Muscle layer of duodenum (tissue), 2 donors: Measurements from ENCODE around the gene CAMKK1.

Experiments used
- H3K27ac ChIP-seq: one replicate; pipeline ENCODE4 v1.7.0; 2013; ENCODE audit warnings: mild to moderate bottlenecking, low read length
- H3K27me3 ChIP-seq: one replicate; pipeline ENCODE4 v1.7.0; 2013; ENCODE audit warnings: low read depth, mild to moderate bottlenecking, control low read depth, low read length
- H3K36me3 ChIP-seq, 2 donors: one replicate each; pipeline ENCODE4 v1.7.0; 2013; ENCODE audit warnings: low read length in 2 of 2, control low read depth in 1 of 2, mild to moderate bottlenecking in 1 of 2; ENCODE audit not compliant: insufficient read depth in 2 of 2, control insufficient read depth in 1 of 2
- H3K4me1 ChIP-seq, 2 donors: one replicate each; pipeline ENCODE4 v1.7.0; 2013; ENCODE audit warnings: low read length in 2 of 2, mild to moderate bottlenecking in 2 of 2, control low read depth in 1 of 2, moderate library complexity in 1 of 2; ENCODE audit not compliant: insufficient read depth in 2 of 2, control insufficient read depth in 1 of 2
- H3K4me3 ChIP-seq, 2 donors: one replicate each; pipeline ENCODE4 v1.7.0; 2013; ENCODE audit warnings: low read length in 2 of 2, low read depth in 1 of 2, mild to moderate bottlenecking in 1 of 2
- H3K9me3 ChIP-seq, 2 donors: one replicate each; pipeline ENCODE4 v1.7.0; 2013; ENCODE audit warnings: low read length in 2 of 2, control low read depth in 1 of 2, mild to moderate bottlenecking in 1 of 2; ENCODE audit not compliant: control insufficient read depth in 1 of 2
- donor health status: healthy.

The CAMKK1 gene

DNA sequence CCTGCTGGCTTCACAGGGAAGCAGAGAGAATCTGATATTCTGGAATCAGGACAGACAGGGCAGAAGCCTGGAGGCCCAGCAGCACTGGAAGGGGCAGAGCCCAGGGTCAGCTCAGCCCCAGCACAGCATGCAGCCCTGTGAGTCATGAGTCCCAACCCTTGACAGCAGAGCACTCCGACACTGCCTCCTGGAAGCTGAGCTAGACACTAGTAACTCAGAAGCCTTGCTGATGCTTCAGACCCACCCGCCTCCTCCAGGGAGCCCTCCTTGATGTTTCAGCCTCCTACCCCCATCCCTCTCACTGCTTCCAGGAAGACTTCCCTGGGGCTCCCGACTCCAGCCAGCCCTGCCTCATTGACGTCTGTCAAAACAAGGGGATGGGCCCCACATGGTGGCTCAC lies 6.9 kb downstream of the CAMKK1 start:
- Histone ChIP-seq H3K27ac (no peak overlapping the region), H3K9me3 (no peaks in the 10 kb centered on the region), H3K27me3 (no peaks in the 10 kb centered on the region), H3K4me3 (no peak overlapping the region), H3K4me1 (peaks cover 24 to 29% of the 10 kb centered on the region in 2 donors), H3K36me3 (peaks cover 6 to 29% of the 10 kb centered on the region in 2 donors)

DNA sequence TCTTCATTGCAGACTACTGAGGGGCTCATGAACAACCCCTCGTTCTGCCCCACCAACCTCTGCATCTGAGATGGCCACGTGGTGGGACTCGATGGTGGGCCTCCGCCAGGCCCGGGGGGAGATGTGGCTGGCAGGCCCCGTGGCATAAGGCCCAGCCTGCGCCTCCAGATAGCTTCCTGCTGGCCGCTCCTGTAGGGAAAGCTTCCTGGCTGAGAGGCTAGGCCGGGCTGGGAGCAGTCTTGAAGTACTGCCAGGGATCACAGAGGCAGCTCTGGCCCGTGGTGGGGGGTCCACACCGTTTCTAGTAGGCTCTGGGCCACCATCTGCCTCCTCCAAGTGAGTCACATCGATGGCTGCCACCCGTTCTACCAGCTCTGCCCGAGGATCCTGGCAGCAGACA lies 7.6 kb downstream of the CAMKK1 start:
- H3K27me3 ChIP-seq = no peaks in the 10 kb centered on the region
- peaks cover 18 to 22% of the 10 kb centered on the region in 2 donors for H3K4me1 ChIP-seq
- no peak overlapping the region for H3K4me3 ChIP-seq
- H3K27ac ChIP-seq = no peak overlapping the region
- no peaks in the 10 kb centered on the region for H3K9me3 ChIP-seq
- peaks cover 6 to 29% of the 10 kb centered on the region in 2 donors for H3K36me3 ChIP-seq

DNA sequence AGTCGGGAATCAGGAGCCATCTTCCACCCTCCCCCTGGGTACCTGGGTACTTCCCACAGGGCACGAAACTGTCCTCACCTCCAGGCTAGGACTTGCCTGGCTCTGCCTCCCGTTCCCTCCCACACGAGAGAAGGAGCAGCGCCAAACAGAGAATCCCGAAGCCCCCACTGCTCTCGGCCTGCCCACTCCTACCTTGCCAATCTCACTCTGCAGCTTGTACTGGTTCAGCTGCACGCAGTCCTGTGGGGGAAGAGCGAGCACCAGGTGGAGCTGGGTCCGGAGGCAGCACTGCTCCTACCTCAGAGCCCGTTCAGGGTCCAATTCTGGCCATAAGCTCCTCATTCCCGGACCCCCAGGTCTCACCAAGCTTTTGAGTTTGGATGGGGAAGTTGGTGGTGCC lies 8.7 kb downstream of the CAMKK1 start:
- H3K9me3 ChIP-seq = no peaks in the 10 kb centered on the region
- H3K4me1 ChIP-seq = peaks cover 15 to 16% of the 10 kb centered on the region in 2 donors
- no peaks in the 10 kb centered on the region for H3K27me3 ChIP-seq
- H3K4me3 ChIP-seq = no peak overlapping the region
- H3K27ac ChIP-seq = no peak overlapping the region
- peaks cover 6 to 32% of the 10 kb centered on the region in 2 donors for H3K36me3 ChIP-seq

GRCh38 chr17:3882276-3882675 lies 10.6 kb downstream of the CAMKK1 start:
- Histone ChIP-seq H3K27me3 (no peaks in the 10 kb centered on the region), H3K27ac (no peak overlapping the region), H3K9me3 (no peaks in the 10 kb centered on the region), H3K4me3 (no peak overlapping the region), H3K4me1 (peaks cover 4 to 7% of the 10 kb centered on the region in 2 donors), H3K36me3 (peaks cover 6 to 32% of the 10 kb centered on the region in 2 donors)

GRCh38 chr17:3880983-3881382 lies 11.9 kb downstream of the CAMKK1 start:
- no peak overlapping the region for H3K27ac ChIP-seq
- no peaks in the 10 kb centered on the region for H3K27me3 ChIP-seq
- no peak overlapping the region for H3K4me3 ChIP-seq
- H3K9me3 ChIP-seq = no peaks in the 10 kb centered on the region
- peaks cover 6 to 37% of the 10 kb centered on the region in 2 donors for H3K36me3 ChIP-seq
- no peaks in the 10 kb centered on the region for H3K4me1 ChIP-seq

DNA sequence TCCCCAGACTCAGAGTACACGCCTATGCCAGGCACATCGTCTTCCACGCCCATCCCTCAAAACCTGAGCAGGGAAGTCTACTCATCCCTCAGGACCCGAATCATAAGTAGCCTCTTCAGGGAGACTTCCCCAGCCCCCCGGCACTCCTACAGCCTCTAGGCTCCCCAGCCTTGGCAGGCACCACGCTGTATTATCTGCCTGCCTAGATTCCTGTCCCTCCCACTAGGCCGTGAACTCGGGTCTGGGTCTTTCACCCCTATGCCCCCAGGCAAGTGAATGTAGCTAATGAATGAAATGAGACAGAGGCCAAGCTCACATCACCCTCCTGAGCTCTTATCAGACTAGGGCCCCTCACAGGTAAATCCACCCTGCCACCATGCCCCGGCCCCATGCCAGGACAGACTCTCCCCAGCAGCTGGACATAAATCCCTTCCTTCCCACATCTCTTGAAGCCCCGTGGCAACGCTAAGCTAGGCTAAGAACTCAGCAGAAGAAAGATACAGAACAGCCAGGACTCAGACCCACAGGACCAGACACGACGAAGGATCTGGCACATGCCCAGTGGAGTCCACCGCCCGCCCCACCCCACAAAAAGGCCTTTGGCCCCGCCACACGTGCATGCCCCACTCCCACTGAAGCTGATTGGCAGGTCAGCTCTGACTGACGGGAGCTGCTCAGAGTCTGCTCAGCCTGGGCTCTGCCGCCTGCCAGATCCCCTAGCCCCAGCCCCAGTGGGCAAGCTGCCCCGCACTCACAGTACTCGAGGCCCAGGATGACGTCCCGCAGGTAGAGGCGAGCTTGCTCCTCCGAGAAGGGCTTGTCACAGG lies 13.0 kb downstream of the CAMKK1 start:
- H3K9me3 ChIP-seq = no peaks in the 10 kb centered on the region
- peaks cover under 1 to 44% of the 10 kb centered on the region in 2 donors for H3K36me3 ChIP-seq
- H3K27ac ChIP-seq = no peak overlapping the region
- no peaks in the 10 kb centered on the region for H3K27me3 ChIP-seq
- no peaks in the 10 kb centered on the region for H3K4me1 ChIP-seq
- H3K4me3 ChIP-seq = no peak overlapping the region

DNA sequence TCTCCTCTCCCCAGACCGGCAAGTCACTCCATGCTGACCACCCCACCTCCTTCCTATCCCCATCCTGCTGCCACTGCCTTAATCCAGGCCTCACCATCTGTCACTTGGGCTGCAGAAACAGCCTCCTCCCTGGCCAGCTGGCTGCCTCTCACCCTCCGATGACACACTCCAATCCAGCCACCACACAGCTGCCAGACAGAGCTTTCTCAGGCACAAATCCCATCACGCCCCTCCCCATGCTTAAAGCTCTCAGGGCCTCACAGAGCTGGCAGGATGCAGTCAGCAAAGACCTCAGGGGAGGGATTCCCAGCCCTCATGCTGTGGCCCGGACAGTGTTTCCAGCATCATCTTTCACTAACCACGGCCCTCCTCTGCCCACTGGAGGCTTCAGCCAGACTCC lies 13.7 kb downstream of the CAMKK1 start:
- no peaks in the 10 kb centered on the region for H3K9me3 ChIP-seq
- no peak overlapping the region for H3K4me3 ChIP-seq
- H3K27ac ChIP-seq = no peak overlapping the region
- H3K36me3 ChIP-seq = peaks cover 0 to 38% of the 10 kb centered on the region in 2 donors
- no peaks in the 10 kb centered on the region for H3K27me3 ChIP-seq
- H3K4me1 ChIP-seq = no peaks in the 10 kb centered on the region

- no peaks in the 10 kb centered on the region for H3K27me3 ChIP-seq
- no peak overlapping the region for H3K27ac ChIP-seq
- peaks cover 8 to 35% of the 10 kb centered on the region in 2 donors for H3K36me3 ChIP-seq
- H3K9me3 ChIP-seq = no peaks in the 10 kb centered on the region
- H3K4me3 ChIP-seq = no peak overlapping the region
- no peaks in the 10 kb centered on the region for H3K4me1 ChIP-seq
Observed at GRCh38 chr17:3877220-3877619, 15.6 kb downstream of the CAMKK1 start.

GRCh38 chr17:3875317-3875716 lies 17.5 kb downstream of the CAMKK1 start:
- Histone ChIP-seq H3K9me3 (no peaks in the 10 kb centered on the region), H3K4me1 (no peaks in the 10 kb centered on the region), H3K4me3 (no peak overlapping the region), H3K27ac (no peak overlapping the region), H3K36me3 (peaks cover 8 to 42% of the 10 kb centered on the region in 2 donors), H3K27me3 (no peaks in the 10 kb centered on the region)

GRCh38 chr17:3873862-3874261 lies 19.0 kb downstream of the CAMKK1 start:
- H3K27me3 ChIP-seq = no peaks in the 10 kb centered on the region
- H3K4me1 ChIP-seq = no peaks in the 10 kb centered on the region
- no peak overlapping the region for H3K4me3 ChIP-seq
- H3K9me3 ChIP-seq = no peaks in the 10 kb centered on the region
- H3K27ac ChIP-seq = no peak overlapping the region
- peaks cover 12 to 49% of the 10 kb centered on the region in 2 donors for H3K36me3 ChIP-seq

- Histone ChIP-seq H3K9me3 (no peaks in the 10 kb centered on the region), H3K4me1 (no peaks in the 10 kb centered on the region), H3K27me3 (no peaks in the 10 kb centered on the region), H3K36me3 (peaks cover 12 to 46% of the 10 kb centered on the region in 2 donors), H3K27ac (no peak overlapping the region), H3K4me3 (no peak overlapping the region)
Observed at GRCh38 chr17:3870871-3871306, 22.0 kb downstream of the CAMKK1 start.

DNA sequence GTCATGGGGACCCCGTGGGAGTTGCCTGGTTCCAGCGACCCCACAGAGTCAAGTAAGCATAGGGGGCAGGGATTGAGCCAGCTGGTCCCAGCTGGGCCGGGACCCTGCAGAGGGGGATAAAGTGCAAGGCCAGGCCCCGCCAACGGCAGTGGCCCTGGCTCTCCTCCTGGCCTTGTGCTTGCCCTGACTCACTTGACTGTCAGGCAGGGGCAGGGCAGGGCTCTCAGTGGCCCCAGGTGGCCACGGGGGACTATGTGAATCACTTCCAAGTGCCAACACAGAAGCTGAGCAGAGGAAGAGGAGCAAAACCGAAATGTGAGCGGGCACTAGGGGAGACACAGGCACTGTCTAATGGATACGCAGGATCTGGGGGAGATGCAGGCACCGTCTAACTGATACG lies 25.2 kb downstream of the CAMKK1 start:
- Histone ChIP-seq H3K27ac (no peak overlapping the region), H3K27me3 (no peaks in the 10 kb centered on the region), H3K4me3 (no peak overlapping the region), H3K9me3 (no peaks in the 10 kb centered on the region), H3K36me3 (peaks cover 4 to 28% of the 10 kb centered on the region in 2 donors), H3K4me1 (no peaks in the 10 kb centered on the region)
